GM23248 (cell line): ENCODE data around the gene HDAC9. TPM values are rescaled to one million over a fixed set of nuclear protein-coding genes. Genes with fewer than 3 reads are reported as not detected.

ENCODE experiments used
- DNase-seq: peaks from one replicate; pipeline ENCODE4 v3.0.0-alpha.2; 2015
- H2AFZ ChIP-seq: fragments of 200-600 bp; sonication (generic); 2 replicates; pipeline ENCODE4 v1.6.1; 2016; ENCODE audit warnings: antibody characterized with exemption
- H3F3A ChIP-seq: fragments of 200-600 bp; sonication (generic); 2 replicates; pipeline ENCODE4 v1.6.1; 2016; ENCODE audit warnings: mild to moderate bottlenecking, antibody characterized with exemption, mixed run types; ENCODE audit not compliant: insufficient read depth
- H3K27ac ChIP-seq: fragments of 200-600 bp; sonication (generic); 2 replicates; pipeline ENCODE4 v1.5.1; 2016; ENCODE audit warnings: mild to moderate bottlenecking
- H3K27me3 ChIP-seq: fragments of 200-600 bp; sonication (generic); replicated peaks from 2 replicates; pipeline ENCODE4 v1.6.1; 2016; ENCODE audit warnings: mild to moderate bottlenecking; ENCODE audit not compliant: insufficient read depth
- H3K36me3 ChIP-seq: fragments of 200-600 bp; sonication (generic); 2 replicates; pipeline ENCODE4 v1.6.1; 2016; ENCODE audit warnings: low read depth, mild to moderate bottlenecking
- H3K4me1 ChIP-seq: fragments of 200-600 bp; sonication (generic); 2 replicates; pipeline ENCODE4 v1.6.1; 2016; ENCODE audit warnings: mild to moderate bottlenecking; ENCODE audit not compliant: insufficient read depth
- H3K4me2 ChIP-seq: fragments of 200-600 bp; sonication (generic); one replicate; pipeline ENCODE4 v1.6.1; 2016; ENCODE audit warnings: mild to moderate bottlenecking; ENCODE audit not compliant: unreplicated experiment
- H3K4me3 ChIP-seq: fragments of 200-600 bp; sonication (generic); 2 replicates; pipeline ENCODE4 v1.5.1; 2016; ENCODE audit warnings: mild to moderate bottlenecking
- H3K79me2 ChIP-seq: fragments of 200-600 bp; sonication (generic); 2 replicates; pipeline ENCODE4 v1.6.1; 2016; ENCODE audit warnings: mild to moderate bottlenecking; ENCODE audit not compliant: insufficient read depth
- H3K9ac ChIP-seq: fragments of 200-600 bp; sonication (generic); 2 replicates; pipeline ENCODE4 v1.6.1; 2016; ENCODE audit warnings: mild to moderate bottlenecking
- H3K9me2 ChIP-seq: fragments of 200-600 bp; sonication (generic); 2 replicates; pipeline ENCODE4 v1.6.1; 2016; ENCODE audit warnings: mixed run types, mild to moderate bottlenecking, moderate library complexity; ENCODE audit not compliant: insufficient read depth
- H3K9me3 ChIP-seq: fragments of 200-600 bp; sonication (generic); one replicate; pipeline ENCODE4 v1.6.1; 2017; ENCODE audit warnings: low read depth
- H4K20me1 ChIP-seq: fragments of 200-600 bp; sonication (generic); 2 replicates; pipeline ENCODE4 v1.6.0; 2016; ENCODE audit not compliant: insufficient read depth
- EZH2 ChIP-seq: fragments of 200-600 bp; sonication (generic); IDR thresholded peaks from 2 replicates; pipeline ENCODE4 v1.6.1; 2018; ENCODE audit warnings: antibody characterized with exemption, mild to moderate bottlenecking; ENCODE audit not compliant: insufficient read depth, poor library complexity, severe bottlenecking
- EZH2phosphoT487 ChIP-seq: fragments of 200-600 bp; sonication (generic); IDR thresholded peaks from 2 replicates; pipeline ENCODE4 v1.6.1; 2018; ENCODE audit warnings: antibody characterized with exemption, moderate library complexity, mild to moderate bottlenecking, low read depth; ENCODE audit not compliant: insufficient read depth
- WGBS, 2 experiments: methylation state at CpG; one replicate each; pipeline ENCODE4 v1.1.6; 2015 to 2017; ENCODE audit warnings: low lambda C conversion rate in 2 of 2, low coverage in 1 of 2; ENCODE audit errors: missing lambda C conversion rate in 2 of 2; 5-methylcytosine and 5-hydroxymethylcytosine counted together
- in situ Hi-C: fragments of 300-500 bp; cut with MboI; formaldehyde crosslinking; loops from 2 replicates; pipeline ENCODE4 v1.15.0; 2020
- polyA plus RNA-seq: library from polyadenylated mRNA; unstranded; fragments of >200 nt; fragmentation: Nextera tagmentation; extraction: Ambion mirVana; gene quantifications from 2 replicates; pipeline ENCODE4 v1.2.1, GENCODE V29; 2016
- total RNA-seq: library from RNA; depleted of rRNA; stranded (reverse); fragments of >200 nt; shearing (Covaris generic); gene quantifications from 2 replicates; pipeline ENCODE4 v1.2.3, GENCODE V29; 2014

The HDAC9 gene
- total and polyA plus RNA-seq, 2 experiments from 2014 or later = 1.6 to 2.1 TPM

DNA sequence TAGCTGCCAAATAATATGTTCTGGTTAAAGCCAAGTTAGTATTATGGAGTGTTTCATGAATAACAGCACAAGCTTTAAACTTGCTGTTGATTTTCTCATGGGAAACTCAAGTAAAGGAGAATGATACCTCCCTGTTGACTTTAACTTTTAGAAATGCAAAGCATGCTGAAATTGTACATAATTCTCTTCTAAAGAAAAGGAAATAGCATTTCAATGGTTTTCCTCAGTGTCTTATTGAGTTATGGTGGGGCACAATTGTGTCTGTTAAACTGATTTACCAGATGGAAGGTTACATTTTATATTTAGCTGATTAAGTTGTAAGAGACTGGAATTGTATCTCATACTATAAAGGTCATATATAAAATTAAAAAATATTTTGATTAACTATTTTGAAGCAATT, 119.3 kb downstream of the HDAC9 start:
- no peak overlapping the region for H3K4me3 ChIP-seq
- in situ Hi-C loops = no loop called here
- H3K9me3 ChIP-seq = no peaks in the 10 kb centered on the region
- no peaks in the 10 kb centered on the region for H3K79me2 ChIP-seq
- no peak overlapping the region for H3K4me2 ChIP-seq
- no peak for DNase-seq
- H3K27me3 ChIP-seq = no peaks in the 10 kb centered on the region
- H4K20me1 ChIP-seq = no peaks in the 10 kb centered on the region
- H3F3A ChIP-seq = no peaks in the 10 kb centered on the region
- no peak overlapping the region for H2AFZ ChIP-seq
- no peak overlapping the region for H3K27ac ChIP-seq
- H3K9ac ChIP-seq = no peak overlapping the region
- H3K4me1 ChIP-seq = no peaks in the 10 kb centered on the region
- H3K9me2 ChIP-seq = no peaks in the 10 kb centered on the region
- TF ChIP-seq EZH2 (no peak), EZH2phosphoT487 (no peak)
- H3K36me3 ChIP-seq = no peaks in the 10 kb centered on the region

DNA sequence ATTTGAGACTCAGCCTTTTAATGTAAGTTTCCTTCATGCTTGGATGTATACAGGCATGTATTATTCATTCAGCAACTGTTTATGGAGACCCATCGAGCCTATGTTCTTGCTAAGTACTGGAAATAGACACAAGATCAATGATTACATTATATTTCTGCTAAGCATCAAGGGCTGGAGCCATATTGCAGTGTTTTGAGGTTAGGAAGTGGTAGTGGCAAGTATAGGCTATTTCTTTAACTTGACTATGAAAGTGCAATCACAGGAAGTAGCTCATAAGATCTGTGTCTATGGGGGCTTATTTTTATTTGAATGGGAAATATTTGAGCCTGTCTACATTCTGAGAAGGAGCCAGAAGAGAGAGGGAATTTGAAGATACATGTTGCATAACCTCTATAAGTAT, 123.8 kb downstream of the HDAC9 start:
- DNase-seq = no peak
- no peaks in the 10 kb centered on the region for H3K27me3 ChIP-seq
- no peaks in the 10 kb centered on the region for H3F3A ChIP-seq
- no peak overlapping the region for H3K9ac ChIP-seq
- in situ Hi-C loops = no loop called here
- H3K4me1 ChIP-seq = no peaks in the 10 kb centered on the region
- H2AFZ ChIP-seq = no peak overlapping the region
- TF ChIP-seq EZH2phosphoT487 (no peak), EZH2 (no peak)
- no peaks in the 10 kb centered on the region for H3K36me3 ChIP-seq
- H3K9me3 ChIP-seq = no peaks in the 10 kb centered on the region
- no peak overlapping the region for H3K27ac ChIP-seq
- no peak overlapping the region for H3K4me2 ChIP-seq
- H3K4me3 ChIP-seq = no peak overlapping the region
- 38 to 44% methylated on average over 1 of the region's 1 CpG for WGBS, 2 experiments
- no peaks in the 10 kb centered on the region for H3K79me2 ChIP-seq
- H3K9me2 ChIP-seq = no peaks in the 10 kb centered on the region
- H4K20me1 ChIP-seq = no peaks in the 10 kb centered on the region

DNA sequence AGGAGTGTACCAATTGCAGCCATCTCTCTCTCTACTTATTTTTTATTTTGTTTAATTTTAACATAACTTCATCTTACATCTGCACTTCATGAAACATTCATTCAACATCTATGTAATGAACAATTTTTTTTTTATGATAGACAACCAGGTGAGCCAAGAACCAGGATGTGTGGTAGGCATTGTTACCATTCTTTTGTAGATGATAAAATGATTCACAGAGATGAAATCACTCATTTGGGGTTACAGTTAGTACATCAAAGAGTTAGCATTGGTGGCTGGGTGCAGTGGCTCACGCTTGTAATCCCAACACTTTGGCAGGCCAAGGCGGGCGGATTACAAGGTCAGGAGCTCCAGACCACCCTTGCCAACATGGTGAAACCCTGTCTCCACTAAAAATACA, 127.8 kb downstream of the HDAC9 start:
- Histone ChIP-seq H3K9me3 (no peaks in the 10 kb centered on the region), H3K36me3 (no peaks in the 10 kb centered on the region), H3F3A (no peaks in the 10 kb centered on the region), H2AFZ (no peak overlapping the region), H3K4me1 (no peaks in the 10 kb centered on the region), H3K9me2 (no peaks in the 10 kb centered on the region), H3K4me2 (no peak overlapping the region), H3K9ac (no peak overlapping the region), H4K20me1 (no peaks in the 10 kb centered on the region), H3K27me3 (no peaks in the 10 kb centered on the region), H3K4me3 (no peak overlapping the region), H3K79me2 (no peaks in the 10 kb centered on the region), H3K27ac (no peak overlapping the region)
- TF ChIP-seq EZH2phosphoT487 (no peak), EZH2 (no peak)
- WGBS, 2 experiments = 94 to 98% methylated on average over 3 of the region's 3 CpGs
- DNase-seq = no peak
- in situ Hi-C loops = no loop called here

DNA sequence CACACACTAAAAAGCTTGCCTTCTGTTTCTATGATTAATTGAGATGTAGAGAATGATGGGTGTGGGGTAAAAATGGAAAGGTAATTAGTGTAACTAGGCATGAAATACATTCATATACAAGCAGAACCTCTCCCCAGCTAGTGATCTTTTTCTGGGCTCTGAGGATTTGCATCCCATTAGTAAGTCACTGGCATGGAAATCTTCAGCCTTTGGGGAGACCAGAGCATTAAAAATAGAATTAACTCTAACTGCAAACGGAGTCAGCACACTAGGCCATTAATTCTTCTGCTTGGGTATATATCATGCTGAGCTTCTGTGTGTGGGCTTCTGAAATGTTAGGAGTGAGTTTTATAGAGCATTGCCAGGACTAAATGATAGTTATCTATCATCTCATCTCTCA, 128.9 kb downstream of the HDAC9 start:
- WGBS, 2 experiments = 42 to 46% methylated on average over 1 of the region's 1 CpG
- Histone ChIP-seq H3K9me3 (no peaks in the 10 kb centered on the region), H3K36me3 (no peaks in the 10 kb centered on the region), H3K9me2 (no peaks in the 10 kb centered on the region), H3K79me2 (no peaks in the 10 kb centered on the region), H3K27me3 (no peaks in the 10 kb centered on the region), H3K4me1 (no peaks in the 10 kb centered on the region), H3F3A (no peaks in the 10 kb centered on the region), H3K9ac (no peak overlapping the region), H4K20me1 (no peaks in the 10 kb centered on the region), H3K27ac (no peak overlapping the region), H3K4me2 (no peak overlapping the region), H3K4me3 (no peak overlapping the region), H2AFZ (no peak overlapping the region)
- no peak for DNase-seq
- TF ChIP-seq EZH2 = no peak
- TF ChIP-seq EZH2phosphoT487 = no peak
- in situ Hi-C loops = no loop called here

DNA sequence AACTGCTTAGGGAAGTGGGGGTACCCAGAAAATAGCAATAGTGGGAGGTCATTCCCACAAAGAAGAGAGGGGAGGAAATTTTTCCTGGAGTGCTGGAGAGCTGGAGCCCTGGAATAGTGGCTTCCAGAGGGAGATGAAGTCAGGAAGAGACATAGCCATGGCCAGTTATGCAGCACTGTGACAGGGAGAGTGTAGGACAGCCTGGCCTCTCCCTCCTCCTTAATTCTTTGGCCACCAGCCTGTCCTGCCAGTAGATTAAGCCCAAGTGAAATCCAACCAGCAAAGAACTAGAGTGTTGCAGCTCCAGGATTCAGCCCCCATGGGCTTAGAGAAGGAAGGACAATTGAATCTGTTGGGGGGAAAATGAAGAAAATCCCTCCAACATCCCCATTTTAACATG, 130.5 kb downstream of the HDAC9 start:
- Histone ChIP-seq H3K79me2 (no peaks in the 10 kb centered on the region), H3F3A (no peaks in the 10 kb centered on the region), H3K4me1 (no peaks in the 10 kb centered on the region), H3K4me3 (no peak overlapping the region), H3K36me3 (no peaks in the 10 kb centered on the region), H3K27me3 (no peaks in the 10 kb centered on the region), H3K27ac (no peak overlapping the region), H3K9ac (no peak overlapping the region), H3K9me3 (no peaks in the 10 kb centered on the region), H3K4me2 (no peak overlapping the region), H4K20me1 (no peaks in the 10 kb centered on the region), H3K9me2 (no peaks in the 10 kb centered on the region), H2AFZ (no peak overlapping the region)
- TF ChIP-seq EZH2phosphoT487 (no peak), EZH2 (no peak)
- DNase-seq = no peak
- in situ Hi-C loops = no loop called here
